PC-3 (cell line): ENCODE measurements around the gene DUOX2.
"Not testable (repeated sequence)": the region's sequence is repeated elsewhere in the genome, so short reads cannot be mapped to it uniquely, and the experiment has no call there.

ENCODE experiments used
- EZH2 ChIP-seq: fragments of 300-600 bp; sonication (generic); IDR thresholded peaks from one replicate; pipeline ENCODE4 v1.6.1; 2017; ENCODE audit warnings: antibody characterized with exemption, mild to moderate bottlenecking, low read length; ENCODE audit not compliant: unreplicated experiment
- TF ChIP-seq, protein P1 (sequence below): fragments of 300-600 bp; sonication (generic); conservative IDR thresholded peaks from 2 replicates; pipeline ENCODE4 v1.5.1; 2017; ENCODE audit warnings: antibody characterized with exemption, low read depth, mild to moderate bottlenecking, low read length

DNA sequence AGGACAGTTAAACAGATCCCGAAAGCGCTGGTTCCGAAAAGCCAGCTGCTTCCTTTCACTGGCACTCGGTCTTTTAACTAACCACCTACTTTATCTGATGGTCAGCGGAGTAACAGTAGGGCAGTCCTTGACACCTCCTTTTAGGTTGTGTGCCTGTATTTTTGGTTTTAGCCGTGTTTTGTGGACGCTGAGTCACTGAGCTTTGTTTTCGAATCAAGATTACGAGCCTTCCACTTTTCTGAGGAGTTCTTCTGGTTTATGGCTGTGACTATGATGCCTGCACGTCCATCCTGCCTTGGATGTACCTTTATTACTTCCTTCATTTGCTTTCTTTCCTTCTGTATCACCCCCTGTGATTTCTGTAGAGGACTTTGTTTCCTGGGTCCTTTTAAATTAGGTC, 31.6 kb downstream of the DUOX2 start:
- TF ChIP-seq, protein P1, sequence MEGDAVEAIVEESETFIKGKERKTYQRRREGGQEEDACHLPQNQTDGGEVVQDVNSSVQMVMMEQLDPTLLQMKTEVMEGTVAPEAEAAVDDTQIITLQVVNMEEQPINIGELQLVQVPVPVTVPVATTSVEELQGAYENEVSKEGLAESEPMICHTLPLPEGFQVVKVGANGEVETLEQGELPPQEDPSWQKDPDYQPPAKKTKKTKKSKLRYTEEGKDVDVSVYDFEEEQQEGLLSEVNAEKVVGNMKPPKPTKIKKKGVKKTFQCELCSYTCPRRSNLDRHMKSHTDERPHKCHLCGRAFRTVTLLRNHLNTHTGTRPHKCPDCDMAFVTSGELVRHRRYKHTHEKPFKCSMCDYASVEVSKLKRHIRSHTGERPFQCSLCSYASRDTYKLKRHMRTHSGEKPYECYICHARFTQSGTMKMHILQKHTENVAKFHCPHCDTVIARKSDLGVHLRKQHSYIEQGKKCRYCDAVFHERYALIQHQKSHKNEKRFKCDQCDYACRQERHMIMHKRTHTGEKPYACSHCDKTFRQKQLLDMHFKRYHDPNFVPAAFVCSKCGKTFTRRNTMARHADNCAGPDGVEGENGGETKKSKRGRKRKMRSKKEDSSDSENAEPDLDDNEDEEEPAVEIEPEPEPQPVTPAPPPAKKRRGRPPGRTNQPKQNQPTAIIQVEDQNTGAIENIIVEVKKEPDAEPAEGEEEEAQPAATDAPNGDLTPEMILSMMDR: not testable (repeated sequence)
- TF ChIP-seq EZH2: not testable (repeated sequence)
